ENCODE data around the gene HSDL2. TPM values are rescaled to one million over a fixed set of nuclear protein-coding genes. Genes with fewer than 3 reads are reported as not detected.
"Not testable (repeated sequence)": the region's sequence is repeated elsewhere in the genome, so short reads cannot be mapped to it uniquely, and the experiment has no call there.

Gene HSDL2
- total RNA-seq, 1 donor from 2014 or later: 40.7 TPM

- not testable (repeated sequence) for H3K4me3 ChIP-seq (ENCODE audit: low read length in 3 of 3); H3K9ac ChIP-seq (ENCODE audit: low read depth in 1 of 3, low read length in 3 of 3); H3K27me3 ChIP-seq (ENCODE audit: control insufficient read depth in 3 of 3, insufficient read depth in 3 of 3, low read length in 3 of 3); H3K9me3 ChIP-seq (ENCODE audit: control insufficient read depth in 3 of 3, low read length in 3 of 3); H3K4me1 ChIP-seq (ENCODE audit: control insufficient read depth in 3 of 3, insufficient read depth in 3 of 3, low read length in 3 of 3); H3K27ac ChIP-seq (ENCODE audit: low read depth, low read length); H3K36me3 ChIP-seq (ENCODE audit: control insufficient read depth in 3 of 3, insufficient read depth in 3 of 3, low read length in 3 of 3)
Measured at GRCh38 chr9:112389897-112390296, 10.0 kb downstream of the HSDL2 start.

GRCh38 chr9:112391936-112392560 lies 12.1 kb downstream of the HSDL2 start:
- H3K4me3 ChIP-seq (ENCODE audit: low read length in 3 of 3); H3K9me3 ChIP-seq (ENCODE audit: control insufficient read depth in 3 of 3, low read length in 3 of 3); H3K27me3 ChIP-seq (ENCODE audit: control insufficient read depth in 3 of 3, insufficient read depth in 3 of 3, low read length in 3 of 3); H3K4me1 ChIP-seq (ENCODE audit: control insufficient read depth in 3 of 3, insufficient read depth in 3 of 3, low read length in 3 of 3); H3K36me3 ChIP-seq (ENCODE audit: control insufficient read depth in 3 of 3, insufficient read depth in 3 of 3, low read length in 3 of 3); H3K9ac ChIP-seq (ENCODE audit: low read depth in 1 of 3, low read length in 3 of 3); H3K27ac ChIP-seq (ENCODE audit: low read depth, low read length): not testable (repeated sequence)

- H3K36me3 ChIP-seq (ENCODE audit: control insufficient read depth in 3 of 3, insufficient read depth in 3 of 3, low read length in 3 of 3); H3K9ac ChIP-seq (ENCODE audit: low read depth in 1 of 3, low read length in 3 of 3); H3K27me3 ChIP-seq (ENCODE audit: control insufficient read depth in 3 of 3, insufficient read depth in 3 of 3, low read length in 3 of 3); H3K4me3 ChIP-seq (ENCODE audit: low read length in 3 of 3); H3K9me3 ChIP-seq (ENCODE audit: control insufficient read depth in 3 of 3, low read length in 3 of 3); H3K27ac ChIP-seq (ENCODE audit: low read depth, low read length); H3K4me1 ChIP-seq (ENCODE audit: control insufficient read depth in 3 of 3, insufficient read depth in 3 of 3, low read length in 3 of 3): not testable (repeated sequence)
Measured at GRCh38 chr9:112393146-112393545, 13.2 kb downstream of the HSDL2 start.

- Histone ChIP-seq H3K27me3 (ENCODE audit: control insufficient read depth in 3 of 3, insufficient read depth in 3 of 3, low read length in 3 of 3) (no peaks in the 10 kb centered on the region), H3K27ac (ENCODE audit: low read depth, low read length) (no peak overlapping the region), H3K36me3 (ENCODE audit: control insufficient read depth in 3 of 3, insufficient read depth in 3 of 3, low read length in 3 of 3) (peaks cover 0 to 2% (median 0%) of the 10 kb centered on the region in 3 donors), H3K9ac (ENCODE audit: low read depth in 1 of 3, low read length in 3 of 3) (no peak overlapping the region), H3K9me3 (ENCODE audit: control insufficient read depth in 3 of 3, low read length in 3 of 3) (no peaks in the 10 kb centered on the region), H3K4me1 (ENCODE audit: control insufficient read depth in 3 of 3, insufficient read depth in 3 of 3, low read length in 3 of 3) (peaks cover 0 to 6% (median 0%) of the 10 kb centered on the region in 3 donors), H3K4me3 (ENCODE audit: low read length in 3 of 3) (no peak overlapping the region)
Measured at GRCh38 chr9:112396416-112396815, 16.5 kb downstream of the HSDL2 start.

GRCh38 chr9:112396872-112397271 lies 17.0 kb downstream of the HSDL2 start:
- Histone ChIP-seq H3K4me1 (ENCODE audit: control insufficient read depth in 3 of 3, insufficient read depth in 3 of 3, low read length in 3 of 3) (peaks cover 0 to 6% (median 0%) of the 10 kb centered on the region in 3 donors), H3K4me3 (ENCODE audit: low read length in 3 of 3) (no peak overlapping the region), H3K9me3 (ENCODE audit: control insufficient read depth in 3 of 3, low read length in 3 of 3) (no peaks in the 10 kb centered on the region), H3K27ac (ENCODE audit: low read depth, low read length) (no peak overlapping the region), H3K36me3 (ENCODE audit: control insufficient read depth in 3 of 3, insufficient read depth in 3 of 3, low read length in 3 of 3) (peaks cover 0 to 2% (median 0%) of the 10 kb centered on the region in 3 donors), H3K27me3 (ENCODE audit: control insufficient read depth in 3 of 3, insufficient read depth in 3 of 3, low read length in 3 of 3) (no peaks in the 10 kb centered on the region), H3K9ac (ENCODE audit: low read depth in 1 of 3, low read length in 3 of 3) (no peak overlapping the region)

- H3K9ac ChIP-seq (ENCODE audit: low read depth in 1 of 3, low read length in 3 of 3): no peak overlapping the region
- no peaks in the 10 kb centered on the region for H3K4me1 ChIP-seq (ENCODE audit: control insufficient read depth in 3 of 3, insufficient read depth in 3 of 3, low read length in 3 of 3)
- no peak overlapping the region for H3K4me3 ChIP-seq (ENCODE audit: low read length in 3 of 3)
- H3K9me3 ChIP-seq (ENCODE audit: control insufficient read depth in 3 of 3, low read length in 3 of 3): no peaks in the 10 kb centered on the region
- peaks cover 0 to 5% (median 0%) of the 10 kb centered on the region in 3 donors for H3K36me3 ChIP-seq (ENCODE audit: control insufficient read depth in 3 of 3, insufficient read depth in 3 of 3, low read length in 3 of 3)
- H3K27me3 ChIP-seq (ENCODE audit: control insufficient read depth in 3 of 3, insufficient read depth in 3 of 3, low read length in 3 of 3): no peaks in the 10 kb centered on the region
- H3K27ac ChIP-seq (ENCODE audit: low read depth, low read length): no peak overlapping the region
Measured at GRCh38 chr9:112401175-112401815, 21.4 kb downstream of the HSDL2 start.

- Histone ChIP-seq H3K9me3 (ENCODE audit: control insufficient read depth in 3 of 3, low read length in 3 of 3) (no peaks in the 10 kb centered on the region), H3K27me3 (ENCODE audit: control insufficient read depth in 3 of 3, insufficient read depth in 3 of 3, low read length in 3 of 3) (no peaks in the 10 kb centered on the region), H3K9ac (ENCODE audit: low read depth in 1 of 3, low read length in 3 of 3) (no peak overlapping the region), H3K4me3 (ENCODE audit: low read length in 3 of 3) (no peak overlapping the region), H3K36me3 (ENCODE audit: control insufficient read depth in 3 of 3, insufficient read depth in 3 of 3, low read length in 3 of 3) (peaks cover 6 to 22% (median 22%) of the 10 kb centered on the region in 3 donors), H3K4me1 (ENCODE audit: control insufficient read depth in 3 of 3, insufficient read depth in 3 of 3, low read length in 3 of 3) (no peaks in the 10 kb centered on the region), H3K27ac (ENCODE audit: low read depth, low read length) (no peak overlapping the region)
Measured at GRCh38 chr9:112403614-112404201, 23.8 kb downstream of the HSDL2 start.

DNA sequence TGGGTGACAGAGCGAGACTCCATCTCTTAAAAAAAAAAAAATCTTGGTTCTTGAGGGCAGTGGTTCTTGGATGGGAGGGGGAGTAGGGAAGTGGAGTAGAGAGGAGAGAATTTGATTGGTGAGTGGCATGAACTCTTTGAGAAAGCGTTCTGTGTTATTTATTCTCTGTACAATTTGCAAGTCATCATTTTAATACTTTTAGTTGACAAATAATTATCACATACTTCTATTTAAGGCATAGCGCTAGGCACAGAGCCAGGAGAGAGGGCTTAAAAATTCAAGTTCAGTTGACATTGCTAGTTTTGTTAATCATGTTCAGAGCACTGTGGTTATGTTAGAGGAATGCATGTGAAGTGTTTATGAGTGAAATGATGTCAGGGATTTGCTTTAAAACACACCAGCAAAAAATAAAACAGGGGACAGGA lies 24.6 kb downstream of the HSDL2 start:
- H3K36me3 ChIP-seq (ENCODE audit: control insufficient read depth in 3 of 3, insufficient read depth in 3 of 3, low read length in 3 of 3): peaks cover 6 to 27% (median 27%) of the 10 kb centered on the region in 3 donors

GRCh38 chr9:112408275-112408674 lies 28.4 kb downstream of the HSDL2 start:
- no peaks in the 10 kb centered on the region for H3K4me1 ChIP-seq (ENCODE audit: control insufficient read depth in 3 of 3, insufficient read depth in 3 of 3, low read length in 3 of 3)
- no peaks in the 10 kb centered on the region for H3K27me3 ChIP-seq (ENCODE audit: control insufficient read depth in 3 of 3, insufficient read depth in 3 of 3, low read length in 3 of 3)
- peaks cover 6 to 47% (median 30%) of the 10 kb centered on the region in 3 donors for H3K36me3 ChIP-seq (ENCODE audit: control insufficient read depth in 3 of 3, insufficient read depth in 3 of 3, low read length in 3 of 3)
- no peak overlapping the region for H3K27ac ChIP-seq (ENCODE audit: low read depth, low read length)
- H3K4me3 ChIP-seq (ENCODE audit: low read length in 3 of 3): no peak overlapping the region
- H3K9ac ChIP-seq (ENCODE audit: low read depth in 1 of 3, low read length in 3 of 3): no peak overlapping the region
- no peaks in the 10 kb centered on the region for H3K9me3 ChIP-seq (ENCODE audit: control insufficient read depth in 3 of 3, low read length in 3 of 3)

More for the DNA sequence above, 24.6 kb downstream of the HSDL2 start:
- no peaks in the 10 kb centered on the region for H3K4me1 ChIP-seq (ENCODE audit: control insufficient read depth in 3 of 3, insufficient read depth in 3 of 3, low read length in 3 of 3)
- H3K9me3 ChIP-seq (ENCODE audit: control insufficient read depth in 3 of 3, low read length in 3 of 3): no peaks in the 10 kb centered on the region
- no peak overlapping the region for H3K4me3 ChIP-seq (ENCODE audit: low read length in 3 of 3)
- no peak overlapping the region for H3K9ac ChIP-seq (ENCODE audit: low read depth in 1 of 3, low read length in 3 of 3)
- no peaks in the 10 kb centered on the region for H3K27me3 ChIP-seq (ENCODE audit: control insufficient read depth in 3 of 3, insufficient read depth in 3 of 3, low read length in 3 of 3)
- H3K27ac ChIP-seq (ENCODE audit: low read depth, low read length): no peak overlapping the region

DNA sequence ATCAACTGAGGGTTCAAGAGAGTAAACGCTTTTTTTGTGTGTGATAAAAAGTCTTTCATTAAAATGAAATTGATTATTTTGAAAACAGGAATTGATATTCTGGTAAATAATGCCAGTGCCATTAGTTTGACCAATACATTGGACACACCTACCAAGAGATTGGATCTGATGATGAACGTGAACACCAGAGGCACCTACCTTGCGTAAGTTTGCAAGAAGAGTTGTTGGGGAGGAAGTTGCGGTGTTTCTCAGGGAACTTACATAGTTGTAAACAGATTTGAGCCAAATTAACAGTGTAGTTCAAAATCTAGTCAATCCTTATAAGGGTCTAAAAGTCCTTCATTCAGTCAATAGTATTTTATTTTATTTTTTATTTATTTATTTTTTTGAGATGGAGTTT lies 28.9 kb downstream of the HSDL2 start:
- H3K27ac ChIP-seq (ENCODE audit: low read depth, low read length): no peak overlapping the region
- H3K27me3 ChIP-seq (ENCODE audit: control insufficient read depth in 3 of 3, insufficient read depth in 3 of 3, low read length in 3 of 3): no peaks in the 10 kb centered on the region
- H3K4me1 ChIP-seq (ENCODE audit: control insufficient read depth in 3 of 3, insufficient read depth in 3 of 3, low read length in 3 of 3): no peaks in the 10 kb centered on the region
- no peak overlapping the region for H3K4me3 ChIP-seq (ENCODE audit: low read length in 3 of 3)
- H3K9me3 ChIP-seq (ENCODE audit: control insufficient read depth in 3 of 3, low read length in 3 of 3): no peaks in the 10 kb centered on the region
- H3K9ac ChIP-seq (ENCODE audit: low read depth in 1 of 3, low read length in 3 of 3): no peak overlapping the region
- H3K36me3 ChIP-seq (ENCODE audit: control insufficient read depth in 3 of 3, insufficient read depth in 3 of 3, low read length in 3 of 3): peaks cover 6 to 47% (median 28%) of the 10 kb centered on the region in 3 donors

All from skeletal muscle tissue (tissue), 4 donors.